ENCODE data around the gene MMP13. TPM values are rescaled to one million over a fixed set of nuclear protein-coding genes. Genes with fewer than 3 reads are reported as not detected.
A peak's percentile ranks its signal among the peaks of the same experiment; 100 is the strongest.

MMP13 gene
- total RNA-seq, 1 donor from 2014 or later = not detected

GRCh38 chr11:102950622-102951081 is 4.9 kb downstream of the MMP13 start:
- Mint-ChIP-seq H3K27me3 (ENCODE audit: low read depth) (peaks cover 2% of the 10 kb centered on the region), H3K9me3 (no peaks in the 10 kb centered on the region), H3K4me3 (no peak overlapping the region), H3K27ac (no peak overlapping the region), H3K4me1 (peaks cover 8% of the 10 kb centered on the region), H3K36me3 (no peaks in the 10 kb centered on the region)
- no peak for DNase-seq (ENCODE audit: low spot score in 2 of 2, unreplicated experiment in 2 of 2)
- TF ChIP-seq, protein P1, sequence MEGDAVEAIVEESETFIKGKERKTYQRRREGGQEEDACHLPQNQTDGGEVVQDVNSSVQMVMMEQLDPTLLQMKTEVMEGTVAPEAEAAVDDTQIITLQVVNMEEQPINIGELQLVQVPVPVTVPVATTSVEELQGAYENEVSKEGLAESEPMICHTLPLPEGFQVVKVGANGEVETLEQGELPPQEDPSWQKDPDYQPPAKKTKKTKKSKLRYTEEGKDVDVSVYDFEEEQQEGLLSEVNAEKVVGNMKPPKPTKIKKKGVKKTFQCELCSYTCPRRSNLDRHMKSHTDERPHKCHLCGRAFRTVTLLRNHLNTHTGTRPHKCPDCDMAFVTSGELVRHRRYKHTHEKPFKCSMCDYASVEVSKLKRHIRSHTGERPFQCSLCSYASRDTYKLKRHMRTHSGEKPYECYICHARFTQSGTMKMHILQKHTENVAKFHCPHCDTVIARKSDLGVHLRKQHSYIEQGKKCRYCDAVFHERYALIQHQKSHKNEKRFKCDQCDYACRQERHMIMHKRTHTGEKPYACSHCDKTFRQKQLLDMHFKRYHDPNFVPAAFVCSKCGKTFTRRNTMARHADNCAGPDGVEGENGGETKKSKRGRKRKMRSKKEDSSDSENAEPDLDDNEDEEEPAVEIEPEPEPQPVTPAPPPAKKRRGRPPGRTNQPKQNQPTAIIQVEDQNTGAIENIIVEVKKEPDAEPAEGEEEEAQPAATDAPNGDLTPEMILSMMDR (IDR thresholded peaks at IDR 0.05; ENCODE audit: unreplicated experiment) = no peak

GRCh38 chr11:102946237-102946636 is 9.3 kb downstream of the MMP13 start:
- H3K9me3 Mint-ChIP-seq = no peaks in the 10 kb centered on the region

DNA sequence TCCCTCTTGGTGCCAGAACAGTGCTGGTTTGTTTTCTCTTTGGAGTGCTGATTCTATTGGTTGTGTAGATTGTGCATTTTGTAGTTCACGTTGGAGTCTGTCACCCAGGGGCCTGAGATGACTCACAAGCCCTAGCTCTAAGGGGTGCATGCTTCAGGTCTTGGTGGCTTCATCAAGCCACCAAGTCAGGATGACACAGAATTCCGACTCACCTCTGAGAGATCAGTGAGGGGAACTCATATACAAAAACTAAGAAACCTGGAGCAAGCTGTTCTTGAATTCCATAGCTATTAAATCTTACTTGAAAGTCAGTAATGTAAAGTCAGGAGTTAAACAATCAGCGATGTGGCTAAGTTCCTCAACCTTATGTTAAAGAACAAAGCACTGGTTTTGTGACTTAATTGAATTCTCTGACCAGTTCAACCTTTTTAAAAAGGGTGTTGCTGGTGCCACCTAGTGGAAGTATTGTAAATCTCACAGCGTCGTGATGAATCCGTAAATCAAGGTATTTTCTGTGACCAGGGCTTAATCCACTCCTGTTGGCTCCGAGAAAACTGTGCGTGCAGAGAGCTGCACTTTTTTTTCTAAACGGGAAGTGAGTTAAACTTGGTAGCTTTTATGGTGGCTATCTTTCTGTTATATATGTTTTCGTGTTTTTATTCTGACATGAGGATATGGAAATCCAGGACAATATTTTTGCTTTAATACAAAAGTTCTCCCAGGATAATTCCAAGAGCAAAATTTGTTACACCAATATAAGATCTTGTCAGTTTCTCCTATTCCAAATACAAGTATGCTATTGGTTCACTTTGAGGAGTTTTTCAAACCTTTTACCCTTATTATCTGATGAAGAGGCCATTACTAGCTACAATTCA is 14.6 kb downstream of the MMP13 start:
- DNase-seq (ENCODE audit: low spot score in 2 of 2, unreplicated experiment in 2 of 2) = no peak
- TF ChIP-seq, protein P1 (IDR thresholded peaks at IDR 0.05; ENCODE audit: unreplicated experiment) = peak; percentile 86
- no peaks in the 10 kb centered on the region for H3K27me3 Mint-ChIP-seq (ENCODE audit: low read depth)
- peaks cover 19% of the 10 kb centered on the region for H3K4me1 Mint-ChIP-seq
- H3K9me3 Mint-ChIP-seq = no peaks in the 10 kb centered on the region
- H3K4me3 Mint-ChIP-seq = peak overlapping the region; percentile 31
- no peak overlapping the region for H3K27ac Mint-ChIP-seq
- no peaks in the 10 kb centered on the region for H3K36me3 Mint-ChIP-seq

More at GRCh38 chr11:102946237-102946636, 9.3 kb downstream of the MMP13 start:
- TF ChIP-seq, protein P1 (IDR thresholded peaks at IDR 0.05; ENCODE audit: unreplicated experiment) = no peak
- H3K4me1 Mint-ChIP-seq = peaks cover 9% of the 10 kb centered on the region
- H3K27ac Mint-ChIP-seq = no peak overlapping the region
- peaks cover 2% of the 10 kb centered on the region for H3K27me3 Mint-ChIP-seq (ENCODE audit: low read depth)
- DNase-seq (ENCODE audit: low spot score in 2 of 2, unreplicated experiment in 2 of 2) = no peak
- H3K36me3 Mint-ChIP-seq = no peaks in the 10 kb centered on the region
- H3K4me3 Mint-ChIP-seq = no peak overlapping the region

GRCh38 chr11:102936864-102937509 is 18.5 kb downstream of the MMP13 start:
- Mint-ChIP-seq H3K4me1 (peaks cover 19% of the 10 kb centered on the region), H3K9me3 (no peaks in the 10 kb centered on the region), H3K27ac (no peak overlapping the region), H3K27me3 (ENCODE audit: low read depth) (peaks cover 9% of the 10 kb centered on the region), H3K4me3 (no peak overlapping the region), H3K36me3 (no peaks in the 10 kb centered on the region)
- TF ChIP-seq, protein P1 (IDR thresholded peaks at IDR 0.05; ENCODE audit: unreplicated experiment) = no peak
- no peak for DNase-seq (ENCODE audit: low spot score in 2 of 2, unreplicated experiment in 2 of 2)

GRCh38 chr11:102935514-102935913 is 20.0 kb downstream of the MMP13 start:
- peaks cover 14% of the 10 kb centered on the region for H3K4me1 Mint-ChIP-seq
- no peak overlapping the region for H3K27ac Mint-ChIP-seq
- H3K36me3 Mint-ChIP-seq = no peaks in the 10 kb centered on the region
- H3K4me3 Mint-ChIP-seq = no peak overlapping the region
- no peaks in the 10 kb centered on the region for H3K9me3 Mint-ChIP-seq
- H3K27me3 Mint-ChIP-seq (ENCODE audit: low read depth) = peaks cover 19% of the 10 kb centered on the region
- TF ChIP-seq, protein P1 (IDR thresholded peaks at IDR 0.05; ENCODE audit: unreplicated experiment) = no peak
- DNase-seq (ENCODE audit: low spot score in 2 of 2, unreplicated experiment in 2 of 2) = no peak
